ENCODE results near the gene GRAMD1A. TPM values are rescaled to one million over a fixed set of nuclear protein-coding genes. Genes with fewer than 3 reads are reported as not detected.

The GRAMD1A gene
- total RNA-seq, 1 donor from 2014 or later, result 67.9 TPM

- peaks cover 38% of the 10 kb centered on the region for H3K36me3 Mint-ChIP-seq (ENCODE audit: low read depth)
- H3K27me3 Mint-ChIP-seq (ENCODE audit: low read depth), result no peaks in the 10 kb centered on the region
- no peak overlapping the region for H3K27ac Mint-ChIP-seq (ENCODE audit: unreplicated experiment)
- DNase-seq (ENCODE audit: low spot score), result no peak
- H3K9me3 Mint-ChIP-seq (ENCODE audit: low read depth), result no peaks in the 10 kb centered on the region
- TF ChIP-seq CTCF (IDR thresholded peaks at IDR 0.05), result no peak
- no peaks in the 10 kb centered on the region for H3K4me1 Mint-ChIP-seq (ENCODE audit: low read depth)
- H3K4me3 Mint-ChIP-seq (ENCODE audit: unreplicated experiment), result no peak overlapping the region
Measured at GRCh38 chr19:35021016-35021415, 20.9 kb downstream of the GRAMD1A start.

DNA sequence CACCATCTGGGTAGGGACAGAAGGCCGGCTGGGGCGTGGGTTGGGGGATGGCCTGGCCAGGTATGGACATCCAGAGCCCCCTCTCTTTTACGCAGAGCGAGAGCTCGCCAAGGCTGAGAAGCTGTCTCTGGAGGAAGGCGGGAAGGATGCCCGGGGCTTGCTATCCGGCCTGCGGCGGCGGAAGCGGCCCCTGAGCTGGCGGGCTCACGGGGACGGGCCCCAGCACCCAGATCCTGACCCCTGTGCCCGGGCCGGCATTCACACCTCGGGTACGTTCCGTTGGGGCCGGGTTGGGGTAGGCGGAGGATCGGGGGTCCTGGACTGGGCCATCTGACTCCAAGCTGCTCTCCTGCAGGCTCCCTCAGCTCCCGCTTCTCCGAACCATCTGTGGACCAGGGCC, 21.5 kb downstream of the GRAMD1A start:
- no peaks in the 10 kb centered on the region for H3K27me3 Mint-ChIP-seq (ENCODE audit: low read depth)
- no peak for DNase-seq (ENCODE audit: low spot score)
- H3K27ac Mint-ChIP-seq (ENCODE audit: unreplicated experiment), result no peak overlapping the region
- H3K36me3 Mint-ChIP-seq (ENCODE audit: low read depth), result peaks cover 40% of the 10 kb centered on the region
- H3K9me3 Mint-ChIP-seq (ENCODE audit: low read depth), result no peaks in the 10 kb centered on the region
- no peak overlapping the region for H3K4me3 Mint-ChIP-seq (ENCODE audit: unreplicated experiment)
- TF ChIP-seq CTCF (IDR thresholded peaks at IDR 0.05), result no peak
- H3K4me1 Mint-ChIP-seq (ENCODE audit: low read depth), result no peaks in the 10 kb centered on the region

DNA sequence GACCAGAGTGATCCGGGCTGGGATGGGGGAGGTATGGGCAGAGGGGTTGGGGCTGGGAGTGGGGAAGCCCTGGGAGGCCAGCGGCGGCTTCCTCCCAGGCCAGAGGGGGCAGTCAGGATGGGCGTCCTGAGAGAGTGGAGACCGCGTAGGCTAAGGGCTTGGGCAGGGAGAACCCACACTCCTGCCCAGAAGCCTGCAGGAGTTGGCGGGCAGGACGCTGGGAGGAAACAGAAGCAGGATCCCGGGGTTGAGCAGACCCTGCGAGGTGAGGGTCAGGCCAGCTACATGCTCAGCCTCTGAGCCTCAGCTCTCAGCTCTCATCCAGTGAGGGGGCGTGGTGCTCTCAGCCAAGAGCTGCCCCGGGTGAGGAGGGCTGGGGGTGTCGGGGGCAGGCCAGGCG, 22.3 kb downstream of the GRAMD1A start:
- Mint-ChIP-seq H3K27me3 (ENCODE audit: low read depth) (no peaks in the 10 kb centered on the region), H3K4me1 (ENCODE audit: low read depth) (no peaks in the 10 kb centered on the region), H3K4me3 (ENCODE audit: unreplicated experiment) (no peak overlapping the region), H3K27ac (ENCODE audit: unreplicated experiment) (no peak overlapping the region), H3K36me3 (ENCODE audit: low read depth) (peaks cover 41% of the 10 kb centered on the region), H3K9me3 (ENCODE audit: low read depth) (no peaks in the 10 kb centered on the region)
- no peak for DNase-seq (ENCODE audit: low spot score)
- no peak for TF ChIP-seq CTCF (IDR thresholded peaks at IDR 0.05)

- no peak for TF ChIP-seq CTCF (IDR thresholded peaks at IDR 0.05)
- Mint-ChIP-seq H3K36me3 (ENCODE audit: low read depth) (peaks cover 34% of the 10 kb centered on the region), H3K9me3 (ENCODE audit: low read depth) (no peaks in the 10 kb centered on the region), H3K27me3 (ENCODE audit: low read depth) (no peaks in the 10 kb centered on the region), H3K4me1 (ENCODE audit: low read depth) (no peaks in the 10 kb centered on the region), H3K27ac (ENCODE audit: unreplicated experiment) (no peak overlapping the region), H3K4me3 (ENCODE audit: unreplicated experiment) (no peak overlapping the region)
- DNase-seq (ENCODE audit: low spot score), result no peak
Measured at GRCh38 chr19:35023428-35023827, 23.3 kb downstream of the GRAMD1A start.

GRCh38 chr19:35024095-35024494, 24.0 kb downstream of the GRAMD1A start:
- Mint-ChIP-seq H3K9me3 (ENCODE audit: low read depth) (no peaks in the 10 kb centered on the region), H3K27me3 (ENCODE audit: low read depth) (no peaks in the 10 kb centered on the region), H3K4me1 (ENCODE audit: low read depth) (no peaks in the 10 kb centered on the region), H3K4me3 (ENCODE audit: unreplicated experiment) (no peak overlapping the region), H3K36me3 (ENCODE audit: low read depth) (peaks cover 31% of the 10 kb centered on the region), H3K27ac (ENCODE audit: unreplicated experiment) (no peak overlapping the region)
- DNase-seq (ENCODE audit: low spot score), result no peak
- no peak for TF ChIP-seq CTCF (IDR thresholded peaks at IDR 0.05)

Measured in chondrocyte (in vitro differentiated cells).